Gastroesophageal sphincter (tissue), 4 donors: Measurements from ENCODE around the gene TMOD4. TPM values are rescaled to one million over a fixed set of nuclear protein-coding genes. Genes with fewer than 3 reads are reported as not detected.
A peak's percentile ranks its signal among the peaks of the same experiment; 100 is the strongest.

Experiments
- ATAC-seq: fragments of 150-250 bp; one replicate; pipeline ENCODE4 v1.9.1; 2016; ENCODE audit warnings: mild to moderate bottlenecking, moderate library complexity
- H3K27ac ChIP-seq, 4 donors: fragments of 200-600 bp; sonication (generic) in 3 of 4; 1 replicate in 3 of 4; 2 replicates in 1 of 4; pipeline ENCODE4 v1.5.1; 2016 to 2019
- H3K27me3 ChIP-seq: fragments of 200-600 bp; sonication (generic); one replicate; pipeline ENCODE4 v1.5.1; 2019
- H3K36me3 ChIP-seq, 2 donors: fragments of 200-600 bp; sonication (generic); one replicate each; pipeline ENCODE4 v1.5.1; 2019; ENCODE audit warnings: control low read depth in 1 of 2
- H3K4me1 ChIP-seq, 3 donors: fragments of 200-600 bp; sonication (generic); 1 replicate in 2 of 3; 2 replicates in 1 of 3; pipeline ENCODE4 v1.5.1; 2016 to 2019; ENCODE audit warnings: control low read depth in 2 of 3
- H3K4me3 ChIP-seq, 2 donors: fragments of 200-600 bp; sonication (generic); one replicate each; pipeline ENCODE4 v1.5.1; 2019; ENCODE audit warnings: mild to moderate bottlenecking in 1 of 2, moderate library complexity in 1 of 2
- H3K9me3 ChIP-seq, 3 donors: fragments of 200-600 bp; sonication (generic); one replicate each; pipeline ENCODE4 v1.5.1; 2017 to 2019; ENCODE audit warnings: control low read depth in 2 of 3
- EP300 ChIP-seq: sonication (generic); formaldehyde crosslinking; IDR thresholded peaks from one replicate; pipeline ENCODE4 v1.6.1; 2017; ENCODE audit warnings: antibody characterized with exemption, mild to moderate bottlenecking
- POLR2A ChIP-seq, 2 donors: fragments of 450-650 bp; IDR thresholded peaks; one replicate each; pipeline ENCODE4 v1.6.1; 2017; ENCODE audit warnings: antibody characterized with exemption in 2 of 2, mild to moderate bottlenecking in 2 of 2, moderate library complexity in 1 of 2
- POLR2AphosphoS5 ChIP-seq: sonication (generic); formaldehyde crosslinking; IDR thresholded peaks from one replicate; pipeline ENCODE4 v1.6.1; 2017; ENCODE audit warnings: antibody characterized with exemption
- WGBS, 2 donors: methylation state at CpG; one replicate each; pipeline ENCODE4 v1.1.5; 2018; ENCODE audit warnings: low coverage in 1 of 2; 5-methylcytosine and 5-hydroxymethylcytosine counted together
- total RNA-seq, 4 donors: library from RNA; depleted of rRNA; stranded (reverse); fragments of >200 nt; gene quantifications; one replicate each; pipeline ENCODE4 v1.1.0, GENCODE V29; 2016
- TF ChIP-seq, protein P1 (sequence below), 4 experiments: fragments of 200-600 bp in 2 of 4; fragments of 450-650 bp in 2 of 4; sonication (generic) in 1 of 4; IDR thresholded peaks; one replicate each; pipeline ENCODE4 v1.5.1; 2017 to 2019; ENCODE audit warnings: antibody characterized with exemption in 4 of 4, mild to moderate bottlenecking in 2 of 4, moderate library complexity in 2 of 4

The TMOD4 gene
- total RNA-seq, 4 donors from 2014 or later: 2.2 TPM; not detected in 3

DNA sequence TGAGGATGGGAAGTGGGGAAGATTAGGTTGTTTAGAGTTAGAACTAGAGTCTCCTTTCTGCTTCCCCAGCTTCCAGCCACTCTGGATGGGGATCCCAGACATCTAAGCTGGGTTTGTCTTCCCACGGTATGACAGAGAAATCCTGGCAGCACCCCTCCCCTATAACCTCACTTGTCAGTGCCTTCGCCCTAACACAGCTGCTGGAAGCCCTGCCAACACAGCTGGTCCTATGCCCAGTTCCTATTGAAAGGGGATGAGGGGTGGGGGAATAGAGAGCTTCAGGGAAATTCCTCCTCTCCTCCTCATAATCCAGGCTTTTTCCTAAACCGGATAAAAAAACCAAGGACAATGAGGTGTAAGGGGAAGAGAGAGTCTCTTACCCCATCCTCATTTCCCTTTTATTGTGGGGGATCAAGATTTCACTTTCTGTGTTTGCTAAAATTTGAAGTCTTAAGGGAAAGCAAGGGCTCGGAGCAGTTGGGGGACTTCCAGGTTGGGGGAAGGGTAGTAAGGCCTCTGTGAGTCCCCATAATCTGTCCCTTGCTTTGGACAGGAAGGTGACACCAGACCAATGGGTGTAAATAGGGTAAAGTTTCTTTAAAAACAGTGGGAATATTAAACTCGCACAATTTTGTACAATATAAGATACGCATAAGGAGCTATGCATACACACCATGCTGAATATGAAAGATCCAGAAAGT is 590 bp downstream of the TMOD4 start:
- Histone ChIP-seq H3K27ac (peak overlapping the region; percentile 49 to 79 (median 66)), H3K4me1 (peaks cover 0 to 30% (median 10%) of the 10 kb centered on the region in 3 donors), H3K27me3 (no peaks in the 10 kb centered on the region), H3K4me3 (no peak overlapping the region), H3K9me3 (no peaks in the 10 kb centered on the region), H3K36me3 (peaks cover 0 to 79% of the 10 kb centered on the region in 2 donors)
- peak; percentile 43 for ATAC-seq
- TF ChIP-seq POLR2AphosphoS5 (peak; percentile 15), POLR2A (IDR thresholded peaks at IDR 0.05) (no peak)
- 49 to 55% methylated on average over 3 to 5 of the region's 6 CpGs for WGBS, 2 donors

- no peak overlapping the region for H3K4me3 ChIP-seq
- TF ChIP-seq EP300: no peak
- no peak for TF ChIP-seq POLR2A (IDR thresholded peaks at IDR 0.05)
- TF ChIP-seq, protein P1, sequence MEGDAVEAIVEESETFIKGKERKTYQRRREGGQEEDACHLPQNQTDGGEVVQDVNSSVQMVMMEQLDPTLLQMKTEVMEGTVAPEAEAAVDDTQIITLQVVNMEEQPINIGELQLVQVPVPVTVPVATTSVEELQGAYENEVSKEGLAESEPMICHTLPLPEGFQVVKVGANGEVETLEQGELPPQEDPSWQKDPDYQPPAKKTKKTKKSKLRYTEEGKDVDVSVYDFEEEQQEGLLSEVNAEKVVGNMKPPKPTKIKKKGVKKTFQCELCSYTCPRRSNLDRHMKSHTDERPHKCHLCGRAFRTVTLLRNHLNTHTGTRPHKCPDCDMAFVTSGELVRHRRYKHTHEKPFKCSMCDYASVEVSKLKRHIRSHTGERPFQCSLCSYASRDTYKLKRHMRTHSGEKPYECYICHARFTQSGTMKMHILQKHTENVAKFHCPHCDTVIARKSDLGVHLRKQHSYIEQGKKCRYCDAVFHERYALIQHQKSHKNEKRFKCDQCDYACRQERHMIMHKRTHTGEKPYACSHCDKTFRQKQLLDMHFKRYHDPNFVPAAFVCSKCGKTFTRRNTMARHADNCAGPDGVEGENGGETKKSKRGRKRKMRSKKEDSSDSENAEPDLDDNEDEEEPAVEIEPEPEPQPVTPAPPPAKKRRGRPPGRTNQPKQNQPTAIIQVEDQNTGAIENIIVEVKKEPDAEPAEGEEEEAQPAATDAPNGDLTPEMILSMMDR (IDR thresholded peaks at IDR 0.05): no peak
- no peak for TF ChIP-seq POLR2AphosphoS5
- H3K27ac ChIP-seq: no peak overlapping the region
- H3K9me3 ChIP-seq: no peaks in the 10 kb centered on the region
- H3K4me1 ChIP-seq: peaks cover 4 to 45% (median 19%) of the 10 kb centered on the region in 3 donors
- WGBS, 2 donors: 87 to 88% methylated on average over 3 to 5 of the region's 5 CpGs
- peaks cover 0 to 71% of the 10 kb centered on the region in 2 donors for H3K36me3 ChIP-seq
- ATAC-seq: no peak
- no peaks in the 10 kb centered on the region for H3K27me3 ChIP-seq
These were observed 4.6 kb downstream of the TMOD4 start for GRCh38 chr1:151171190-151171589.

DNA sequence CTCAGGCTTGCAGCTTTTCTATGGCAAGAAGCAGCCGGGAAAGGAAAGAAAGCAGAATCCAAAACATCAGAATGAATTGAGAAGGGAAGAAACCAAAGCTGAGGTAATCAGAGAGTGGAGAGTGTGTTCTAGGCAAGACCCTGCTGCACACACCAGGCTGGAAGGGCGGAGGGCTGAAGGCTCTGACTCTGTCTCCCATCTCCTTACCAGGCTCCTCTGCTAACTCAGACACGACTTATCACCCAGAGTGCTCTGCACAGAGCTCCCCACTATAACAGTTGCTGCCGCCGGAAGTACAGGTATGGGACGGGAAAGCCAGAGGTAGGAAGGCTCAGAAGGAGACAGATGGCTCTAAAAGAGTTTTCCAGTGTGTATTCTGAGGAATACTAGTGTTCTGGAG is 8.7 kb downstream of the TMOD4 start:
- Histone ChIP-seq H3K9me3 (no peaks in the 10 kb centered on the region), H3K27me3 (no peaks in the 10 kb centered on the region), H3K36me3 (peaks cover 0 to 36% of the 10 kb centered on the region in 2 donors), H3K4me3 (peak overlapping the region in 1 of 2 donors; percentile 70), H3K4me1 (peaks cover 4 to 50% (median 22%) of the 10 kb centered on the region in 3 donors), H3K27ac (peak overlapping the region in 2 of 4 donors; percentile 90)
- 79% methylated on average over 5 of the region's 6 CpGs; no CpG with 5 or more reads in 1 of the 2 donors for WGBS, 2 donors
- ATAC-seq: no peak
- TF ChIP-seq EP300: no peak
- no peak for TF ChIP-seq POLR2AphosphoS5
- no peak for TF ChIP-seq POLR2A (IDR thresholded peaks at IDR 0.05)
- TF ChIP-seq, protein P1 (IDR thresholded peaks at IDR 0.05): no peak

- no peak for ATAC-seq
- TF ChIP-seq, protein P1 (IDR thresholded peaks at IDR 0.05): no peak
- TF ChIP-seq POLR2A (IDR thresholded peaks at IDR 0.05) (no peak), POLR2AphosphoS5 (no peak), EP300 (no peak)
- H3K36me3 ChIP-seq: peaks cover 0 to 39% of the 10 kb centered on the region in 2 donors
- WGBS, 2 donors: 0% methylated on average over 4 to 10 of the region's 15 CpGs
- no peaks in the 10 kb centered on the region for H3K27me3 ChIP-seq
- peak overlapping the region; percentile 70 to 96 for H3K4me3 ChIP-seq
- H3K9me3 ChIP-seq: no peaks in the 10 kb centered on the region
- peaks cover 4 to 52% (median 22%) of the 10 kb centered on the region in 3 donors for H3K4me1 ChIP-seq
- H3K27ac ChIP-seq: peak overlapping the region; percentile 76 to 96 (median 90)
These were observed 9.2 kb downstream of the TMOD4 start for GRCh38 chr1:151166505-151166956.

GRCh38 chr1:151165738-151166504 is 9.9 kb downstream of the TMOD4 start, which contains the start of the genes LYSMD1 and SCNM1:
TSS of gene LYSMD1 (minus strand) at chr1:151165902. CDS start at chr1:151165258, 644 bp downstream.
TSS of gene SCNM1 (plus strand) at chr1:151166144. CDS start at chr1:151166153, 9 bp downstream.
- 0 to 1% methylated on average over 18 to 20 of the region's 38 CpGs for WGBS, 2 donors
- Histone ChIP-seq H3K36me3 (peaks cover 0 to 45% of the 10 kb centered on the region in 2 donors), H3K27ac (peak within 1 kb of the TSS; percentile 84 to 96 (median 90)), H3K4me3 (peak within 1 kb of the TSS; percentile 70 to 96), H3K27me3 (no peaks in the 10 kb centered on the region), H3K9me3 (no peaks in the 10 kb centered on the region), H3K4me1 (peaks cover 4 to 54% (median 22%) of the 10 kb centered on the region in 3 donors)
- TF ChIP-seq POLR2A (IDR thresholded peaks at IDR 0.05) (peak in 1 of 2 donors; percentile 30), EP300 (no peak), POLR2AphosphoS5 (peak; percentile 97)
- TF ChIP-seq, protein P1 (IDR thresholded peaks at IDR 0.05): peak in 3 of 4 experiments; percentile 25 to 62 (median 45)
- ATAC-seq: peak; percentile 95
